CD4-positive, alpha-beta T cell (primary cell): ENCODE measurements around the gene CTIF. TPM values are rescaled to one million over a fixed set of nuclear protein-coding genes. Genes with fewer than 3 reads are reported as not detected.
A peak's percentile ranks its signal among the peaks of the same experiment; 100 is the strongest.

Source experiments
- ATAC-seq: fragments of 200-7000 bp; cut with Tn5 transposase; one replicate; pipeline ENCODE4 v1.10.0; 2022; ENCODE audit warnings: mild to moderate bottlenecking; ENCODE audit not compliant: poor library complexity
- CTCF ChIA-PET: fragments of 350-600 bp; sonication (Branson Sonifier 250); formaldehyde crosslinking; loops from one replicate; lab custom pipeline; 2021; ENCODE audit warnings: antibody characterized with exemption, inconsistent platforms; lab: Charles Lee
- POLR2A ChIA-PET: fragments of 350-600 bp; sonication (Branson Sonifier 250); formaldehyde crosslinking; loops from one replicate; lab custom pipeline; 2021; ENCODE audit warnings: antibody characterized with exemption, inconsistent platforms; lab: Charles Lee
- DNase-seq, 14 experiments: peaks; one replicate each; pipeline ENCODE4 v3.0.0-alpha.2; 2013 to 2020; ENCODE audit warnings: mixed read lengths in 2 of 14
- H3K27ac ChIP-seq, 2 donors: one replicate each; pipeline versions ENCODE4 v1.5.1 to v1.7.0; 2013; ENCODE audit warnings: low read length in 2 of 2, low read depth in 1 of 2, mild to moderate bottlenecking in 1 of 2
- H3K27me3 ChIP-seq, 2 experiments: 1 replicate in 1 of 2; 2 replicates in 1 of 2; pipeline versions ENCODE4 v1.6.1 to v1.7.0; 2013; ENCODE audit warnings: low read length in 2 of 2, control low read depth in 1 of 2, mild to moderate bottlenecking in 1 of 2, moderate library complexity in 1 of 2; ENCODE audit not compliant: insufficient read depth in 2 of 2, control insufficient read depth in 1 of 2
- H3K36me3 ChIP-seq: one replicate; pipeline ENCODE4 v1.6.1; 2013; ENCODE audit warnings: low read length, control low read depth; ENCODE audit not compliant: insufficient read depth
- H3K4me1 ChIP-seq: one replicate; pipeline ENCODE4 v1.6.1; 2013; ENCODE audit warnings: low read length, control low read depth; ENCODE audit not compliant: insufficient read depth
- H3K4me3 ChIP-seq: one replicate; pipeline ENCODE4 v1.5.1; 2013; ENCODE audit warnings: mild to moderate bottlenecking, low read length, moderate library complexity
- H3K9me3 ChIP-seq, 2 experiments: 1 replicate in 1 of 2; 2 replicates in 1 of 2; pipeline versions ENCODE4 v1.6.1 to v1.7.0; 2013; ENCODE audit warnings: low read length in 2 of 2, mild to moderate bottlenecking in 2 of 2, control low read depth in 1 of 2, moderate library complexity in 1 of 2; ENCODE audit not compliant: control insufficient read depth in 1 of 2, insufficient read depth in 1 of 2
- H3K27ac Mint-ChIP-seq: one replicate; pipeline ENCODE4 v1.8.0; 2020; ENCODE audit warnings: mixed read lengths
- H3K27me3 Mint-ChIP-seq: one replicate; pipeline ENCODE4 v1.8.0; 2021; ENCODE audit warnings: mixed read lengths
- H3K36me3 Mint-ChIP-seq: one replicate; pipeline ENCODE4 v1.8.0; 2021; ENCODE audit warnings: low read depth, mixed read lengths
- H3K4me1 Mint-ChIP-seq: one replicate; pipeline ENCODE4 v1.8.0; 2021; ENCODE audit warnings: low read depth, mixed read lengths
- H3K4me3 Mint-ChIP-seq: one replicate; pipeline ENCODE4 v1.8.0; 2020; ENCODE audit warnings: mild to moderate bottlenecking, mixed read lengths
- H3K9me3 Mint-ChIP-seq: one replicate; pipeline ENCODE4 v1.8.0; 2020; ENCODE audit warnings: mixed read lengths
- intact Hi-C, 2 experiments: fragments of 100-400 bp; cut with DNase I in 1 of 2; cut with micrococcal nuclease in 1 of 2; formaldehyde crosslinking; loops; one replicate each; pipeline versions ENCODE4 v1.15.1 to v1.9.0; 2023 to 2025; cut with DNase I, micrococcal nuclease
- total RNA-seq, 174 experiments: library from RNA in 2 of 174; stranded (reverse) in 2 of 174; gene quantifications; one replicate each; pipeline ENCODE4 v1.2.3 and lab custom pipeline; 2021 to 2026
- TF ChIP-seq, protein P1 (sequence below): fragments of 200-600 bp; IDR thresholded peaks from one replicate; pipeline ENCODE4 v1.8.0; 2022; ENCODE audit warnings: antibody characterized with exemption, mild to moderate bottlenecking

CTIF gene
- total RNA-seq, 2 experiments from 2014 or later, result 1.1 to 2.9 TPM

DNA sequence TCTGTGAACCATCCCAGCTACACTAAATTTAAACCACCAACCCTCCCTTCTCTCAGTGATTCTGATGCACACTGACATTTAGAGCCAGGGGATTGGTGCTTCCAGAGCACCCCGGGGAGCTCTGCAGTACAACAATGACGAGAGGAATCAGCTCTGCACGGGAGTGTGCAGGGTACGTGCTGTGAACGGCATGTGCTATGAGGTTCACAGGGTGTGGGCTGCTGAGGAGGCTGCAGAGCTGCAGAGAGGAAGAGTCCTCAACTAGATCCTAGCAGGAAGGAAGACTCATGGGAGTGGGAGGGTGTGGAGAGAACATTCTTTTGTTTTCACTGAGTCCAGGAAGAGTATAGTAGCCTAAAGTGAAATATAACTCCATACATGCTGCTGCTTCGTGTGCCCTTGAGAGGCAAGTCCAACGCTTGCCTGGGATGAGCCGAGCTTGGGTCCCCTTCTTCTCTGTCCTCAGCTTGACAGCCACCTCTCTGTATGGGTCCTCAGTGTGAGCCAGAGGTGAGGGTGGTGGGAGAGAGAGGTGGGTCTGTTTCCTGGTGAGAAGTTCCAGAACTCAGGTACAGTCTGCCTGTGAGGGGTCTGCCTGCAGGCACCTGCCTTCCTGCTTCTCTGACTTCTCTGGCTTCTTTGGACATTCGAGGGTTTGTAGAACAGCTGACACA, 118.8 kb downstream of the CTIF start:
- Mint-ChIP-seq H3K9me3 (no peaks in the 10 kb centered on the region), H3K27ac (no peak overlapping the region), H3K36me3 (no peaks in the 10 kb centered on the region), H3K27me3 (no peaks in the 10 kb centered on the region), H3K4me3 (no peak overlapping the region), H3K4me1 (no peaks in the 10 kb centered on the region)
- no peaks in the 10 kb centered on the region for H3K36me3 ChIP-seq
- TF ChIP-seq, protein P1, sequence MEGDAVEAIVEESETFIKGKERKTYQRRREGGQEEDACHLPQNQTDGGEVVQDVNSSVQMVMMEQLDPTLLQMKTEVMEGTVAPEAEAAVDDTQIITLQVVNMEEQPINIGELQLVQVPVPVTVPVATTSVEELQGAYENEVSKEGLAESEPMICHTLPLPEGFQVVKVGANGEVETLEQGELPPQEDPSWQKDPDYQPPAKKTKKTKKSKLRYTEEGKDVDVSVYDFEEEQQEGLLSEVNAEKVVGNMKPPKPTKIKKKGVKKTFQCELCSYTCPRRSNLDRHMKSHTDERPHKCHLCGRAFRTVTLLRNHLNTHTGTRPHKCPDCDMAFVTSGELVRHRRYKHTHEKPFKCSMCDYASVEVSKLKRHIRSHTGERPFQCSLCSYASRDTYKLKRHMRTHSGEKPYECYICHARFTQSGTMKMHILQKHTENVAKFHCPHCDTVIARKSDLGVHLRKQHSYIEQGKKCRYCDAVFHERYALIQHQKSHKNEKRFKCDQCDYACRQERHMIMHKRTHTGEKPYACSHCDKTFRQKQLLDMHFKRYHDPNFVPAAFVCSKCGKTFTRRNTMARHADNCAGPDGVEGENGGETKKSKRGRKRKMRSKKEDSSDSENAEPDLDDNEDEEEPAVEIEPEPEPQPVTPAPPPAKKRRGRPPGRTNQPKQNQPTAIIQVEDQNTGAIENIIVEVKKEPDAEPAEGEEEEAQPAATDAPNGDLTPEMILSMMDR, result no peak
- DNase-seq (peak in 1 of 14 experiments; percentile 19), ATAC-seq (no peak)
- intact Hi-C loops, result no loop called here
- H3K4me1 ChIP-seq, result no peaks in the 10 kb centered on the region
- no peak overlapping the region for H3K4me3 ChIP-seq
- peaks cover 0 to 6% of the 10 kb centered on the region in 2 experiments for H3K9me3 ChIP-seq
- ChIA-PET POLR2A (no interaction called here), CTCF (no interaction called here)
- H3K27ac ChIP-seq, result no peak overlapping the region
- H3K27me3 ChIP-seq, result no peaks in the 10 kb centered on the region

DNA sequence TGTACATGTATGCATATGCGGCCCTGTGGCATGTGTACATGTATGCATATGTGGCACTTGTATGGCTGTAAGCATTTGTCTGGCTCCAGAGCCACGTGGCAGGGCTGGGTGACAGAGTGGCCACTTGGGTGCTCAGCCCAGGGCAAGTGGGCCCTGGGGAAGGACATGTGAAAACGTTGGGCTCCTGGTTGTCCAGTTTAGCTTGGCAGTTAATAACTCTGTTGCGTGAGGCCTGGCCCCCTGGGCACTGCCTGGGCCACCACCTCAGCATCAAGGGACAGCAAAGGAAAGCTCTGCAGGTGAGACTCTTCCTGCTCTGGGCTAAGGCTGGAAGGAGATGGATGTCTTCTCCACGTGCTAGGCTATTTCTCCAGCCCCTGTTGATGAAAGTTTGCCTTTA, 119.9 kb downstream of the CTIF start:
- ATAC-seq, result no peak
- H3K27ac Mint-ChIP-seq, result no peak overlapping the region
- CTCF ChIA-PET, result no interaction called here

DNA sequence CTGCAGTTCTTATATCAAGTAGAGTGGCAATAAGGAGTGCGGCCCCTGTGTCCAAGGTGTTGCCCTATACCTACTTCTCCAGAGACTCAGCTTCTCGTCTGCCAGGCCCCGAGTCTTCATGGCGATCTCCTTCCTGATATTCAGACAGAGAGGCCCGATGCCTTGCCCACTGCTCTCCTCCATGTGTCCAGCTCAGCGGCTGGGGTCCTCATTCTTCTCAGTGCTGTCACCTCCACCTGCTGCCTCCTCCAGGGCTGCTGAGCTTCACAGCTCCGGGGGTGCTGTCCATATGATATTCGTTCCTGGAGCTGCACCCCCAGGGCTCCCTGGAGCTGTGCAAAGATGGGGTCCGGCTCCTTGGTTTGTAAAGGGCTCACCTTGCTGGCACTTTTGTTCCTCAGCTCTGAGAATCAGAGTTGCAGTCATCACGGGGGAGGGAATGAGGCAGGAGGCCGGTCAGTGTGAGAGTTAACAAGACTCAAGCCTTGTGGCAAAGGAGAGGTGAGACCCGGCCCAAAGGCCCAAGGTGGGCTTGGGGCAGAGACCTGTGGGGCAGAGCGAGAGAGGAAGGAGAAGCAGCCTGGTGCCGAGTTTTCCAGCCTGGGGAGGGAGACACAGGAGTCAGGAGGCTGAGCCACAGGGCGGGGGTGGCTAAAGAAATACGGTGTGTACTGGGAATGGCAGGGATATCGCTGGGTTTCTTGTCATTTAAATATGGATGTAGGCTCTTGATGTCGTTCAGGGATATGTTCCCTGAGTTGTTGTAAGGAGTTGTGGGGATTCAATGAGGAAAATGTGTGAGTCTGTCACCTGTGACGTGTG, 120.6 kb downstream of the CTIF start:
- H3K9me3 Mint-ChIP-seq, result no peaks in the 10 kb centered on the region
- no peaks in the 10 kb centered on the region for H3K36me3 Mint-ChIP-seq
- H3K4me1 ChIP-seq, result peaks cover 3% of the 10 kb centered on the region
- peak in 1 of 14 experiments; percentile 19 for DNase-seq
- H3K27ac Mint-ChIP-seq, result no peak overlapping the region
- TF ChIP-seq, protein P1, result no peak
- no peak overlapping the region for H3K27ac ChIP-seq
- H3K27me3 ChIP-seq, result no peaks in the 10 kb centered on the region
- intact Hi-C loops, result loop anchor here in 1 of 2 experiments (10.0 kb wide), 1 partner anchor 215 kb away; no protein-coding TSS in a partner anchor
- no peak for ATAC-seq
- ChIA-PET POLR2A (no interaction called here), CTCF (no interaction called here)
- H3K4me3 ChIP-seq, result no peak overlapping the region
- no peak overlapping the region for H3K4me3 Mint-ChIP-seq
- H3K4me1 Mint-ChIP-seq, result no peaks in the 10 kb centered on the region
- peaks cover 3% of the 10 kb centered on the region for H3K27me3 Mint-ChIP-seq
- peaks cover 0 to 6% of the 10 kb centered on the region in 2 experiments for H3K9me3 ChIP-seq
- H3K36me3 ChIP-seq, result no peaks in the 10 kb centered on the region

More for the DNA sequence above, 119.9 kb downstream of the CTIF start:
- no peak overlapping the region for H3K4me3 ChIP-seq
- intact Hi-C loops, result no loop called here
- peaks cover 0 to 6% of the 10 kb centered on the region in 2 experiments for H3K9me3 ChIP-seq
- Mint-ChIP-seq H3K9me3 (no peaks in the 10 kb centered on the region), H3K4me1 (no peaks in the 10 kb centered on the region), H3K4me3 (no peak overlapping the region), H3K27me3 (peaks cover 3% of the 10 kb centered on the region), H3K36me3 (no peaks in the 10 kb centered on the region)
- H3K27me3 ChIP-seq, result no peaks in the 10 kb centered on the region
- no peak for DNase-seq
- no peaks in the 10 kb centered on the region for H3K4me1 ChIP-seq
- POLR2A ChIA-PET, result no interaction called here
- no peak overlapping the region for H3K27ac ChIP-seq
- TF ChIP-seq, protein P1, result no peak
- H3K36me3 ChIP-seq, result no peaks in the 10 kb centered on the region
